HG02981 (cell line): Measurements from ENCODE around the gene DOCK1.
A peak's percentile ranks its signal among the peaks of the same experiment; 100 is the strongest.

Experiments
- ATAC-seq: cut with Tn5 transposase; IDR thresholded peaks from one replicate; pipeline ENCODE4 v1.9.1; 2021; ENCODE audit warnings: mild to moderate bottlenecking, moderate library complexity; ENCODE audit not compliant: unreplicated experiment

The DOCK1 gene

DNA sequence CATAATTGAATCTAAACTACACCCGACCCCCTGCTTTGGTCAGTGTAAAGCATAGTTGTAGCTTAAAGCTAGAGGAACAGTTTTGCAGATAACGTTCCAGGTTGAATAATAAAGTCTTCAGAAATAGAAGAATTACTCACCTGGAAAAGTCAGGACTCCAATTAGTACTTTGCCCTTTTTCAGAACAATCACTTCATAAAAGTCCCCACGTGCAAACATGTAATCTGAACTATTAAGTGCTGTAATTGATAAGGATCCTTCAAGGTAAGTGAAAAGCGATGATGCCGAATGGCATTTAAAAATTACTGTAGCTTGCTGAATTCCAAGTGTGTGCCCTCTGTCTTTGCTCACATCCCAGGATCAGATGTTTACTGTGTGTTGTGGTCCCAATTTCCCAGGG lies 344.8 kb downstream of the DOCK1 start:
- ATAC-seq = no peak

DNA sequence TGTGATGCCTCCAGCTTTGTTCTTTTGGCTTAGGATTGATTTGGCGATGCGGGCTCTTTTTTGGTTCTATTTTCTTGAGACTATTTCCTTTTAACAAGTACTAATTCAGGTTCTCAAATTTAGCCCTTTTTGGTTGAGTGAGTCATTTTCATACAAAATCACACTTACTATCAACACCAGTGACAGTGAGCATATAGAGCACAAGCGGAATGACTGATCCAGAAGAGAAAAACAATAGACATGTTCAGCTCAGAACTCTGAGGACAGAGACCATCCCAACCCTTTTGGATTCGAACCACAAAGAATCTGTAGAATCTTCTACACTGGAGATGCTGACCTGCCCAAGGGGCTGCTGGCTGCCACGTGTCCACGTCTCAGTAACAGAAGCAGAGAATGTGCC lies 347.6 kb downstream of the DOCK1 start:
- no peak for ATAC-seq

DNA sequence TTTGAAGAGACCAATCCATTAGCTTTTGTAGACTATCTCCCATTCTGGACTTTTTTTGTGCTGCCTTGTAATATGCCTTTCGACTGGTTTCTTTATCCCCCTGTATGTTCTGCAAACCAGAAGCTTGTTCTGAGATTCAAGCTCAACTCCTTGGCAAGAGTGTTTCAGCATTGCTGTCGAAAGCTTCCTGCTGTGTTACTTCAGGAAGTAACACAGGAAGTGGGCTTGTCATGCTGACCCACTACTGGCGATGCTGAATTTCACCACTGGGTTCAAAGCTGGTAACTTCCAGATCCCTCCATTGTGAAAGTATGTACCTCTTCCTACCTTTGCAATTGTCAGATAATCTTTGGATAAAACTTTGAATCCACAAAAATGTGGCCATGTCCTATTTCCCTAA lies 349.0 kb downstream of the DOCK1 start:
- no peak for ATAC-seq

- no peak for ATAC-seq
These were observed 352.2 kb downstream of the DOCK1 start for GRCh38 chr10:127257395-127257794.

- no peak for ATAC-seq
These were observed 354.1 kb downstream of the DOCK1 start for GRCh38 chr10:127259347-127259746.

DNA sequence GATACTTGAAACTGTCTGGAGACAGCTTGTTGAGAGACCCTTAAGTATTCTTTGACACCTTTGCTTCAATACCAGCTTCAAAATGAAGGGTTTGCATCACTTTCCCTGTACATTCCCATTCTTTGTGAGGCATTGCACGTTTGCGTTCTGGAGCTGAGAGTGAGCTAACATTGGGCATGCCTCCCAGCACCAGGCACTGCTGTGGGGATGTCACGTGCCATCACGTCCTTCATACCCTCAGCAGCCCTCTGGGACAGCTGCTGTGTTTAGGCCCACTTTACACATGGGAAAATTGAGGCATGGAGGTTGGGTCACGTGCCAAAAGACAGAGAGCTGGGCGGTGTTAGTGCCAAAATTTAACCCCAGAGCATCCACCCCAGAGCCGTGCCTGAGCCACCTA lies 357.4 kb downstream of the DOCK1 start:
- no peak for ATAC-seq

- no peak for ATAC-seq
These were observed 360.1 kb downstream of the DOCK1 start for GRCh38 chr10:127265288-127265687.

DNA sequence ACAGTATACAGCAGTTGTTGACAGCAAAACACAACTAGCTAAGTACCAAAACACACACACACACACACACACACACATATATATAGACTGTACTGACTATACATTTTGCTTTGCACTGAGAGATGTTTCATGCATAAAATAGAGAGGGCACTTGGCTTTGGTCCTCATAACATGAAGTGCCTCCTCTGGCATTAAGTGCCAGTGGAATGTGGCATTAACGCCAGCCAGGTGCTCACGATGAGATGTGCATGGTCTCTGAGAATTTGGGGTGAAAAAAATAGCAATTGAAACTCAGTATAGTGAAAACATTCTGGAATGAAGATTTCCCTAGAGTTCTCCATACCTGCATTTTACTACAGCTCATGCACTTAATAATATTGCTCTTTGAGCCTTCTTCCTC lies 361.2 kb downstream of the DOCK1 start:
- ATAC-seq = no peak

GRCh38 chr10:127267442-127267841 lies 362.2 kb downstream of the DOCK1 start:
- ATAC-seq = no peak

- no peak for ATAC-seq
These were observed 366.8 kb downstream of the DOCK1 start for GRCh38 chr10:127272076-127272475.

- ATAC-seq = no peak
These were observed 370.0 kb downstream of the DOCK1 start for GRCh38 chr10:127275272-127275671.

DNA sequence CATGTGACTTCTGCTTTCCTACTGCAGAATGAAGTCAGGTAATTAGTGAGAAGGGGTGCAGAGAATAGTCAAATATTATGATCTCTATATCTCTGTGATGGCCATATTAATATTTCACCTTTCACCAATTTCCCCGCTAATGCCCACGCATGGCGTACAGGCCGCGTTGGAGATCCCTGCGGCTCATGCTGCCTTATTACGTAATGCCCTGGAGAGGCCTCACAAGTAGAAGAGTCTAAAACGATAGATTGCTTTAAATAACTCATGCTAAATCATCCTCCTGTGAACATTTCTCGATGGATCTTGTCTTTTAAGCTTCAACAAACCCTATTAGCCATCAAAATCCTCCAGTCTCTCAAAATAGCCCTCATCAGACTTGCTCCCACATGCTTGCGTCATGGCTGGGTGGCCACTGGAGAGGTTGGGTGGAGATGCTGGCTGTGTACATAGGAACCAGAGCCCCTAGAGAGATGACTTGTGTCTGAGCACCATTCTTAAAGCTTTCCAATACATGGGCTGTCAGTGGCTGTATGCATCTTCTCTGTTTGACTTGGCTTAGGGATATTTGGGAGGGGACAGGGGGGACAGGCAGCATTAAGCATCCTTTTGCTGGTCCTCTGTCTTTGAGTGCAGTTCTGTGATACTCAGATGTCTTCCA lies 370.7 kb downstream of the DOCK1 start:
- no peak for ATAC-seq

DNA sequence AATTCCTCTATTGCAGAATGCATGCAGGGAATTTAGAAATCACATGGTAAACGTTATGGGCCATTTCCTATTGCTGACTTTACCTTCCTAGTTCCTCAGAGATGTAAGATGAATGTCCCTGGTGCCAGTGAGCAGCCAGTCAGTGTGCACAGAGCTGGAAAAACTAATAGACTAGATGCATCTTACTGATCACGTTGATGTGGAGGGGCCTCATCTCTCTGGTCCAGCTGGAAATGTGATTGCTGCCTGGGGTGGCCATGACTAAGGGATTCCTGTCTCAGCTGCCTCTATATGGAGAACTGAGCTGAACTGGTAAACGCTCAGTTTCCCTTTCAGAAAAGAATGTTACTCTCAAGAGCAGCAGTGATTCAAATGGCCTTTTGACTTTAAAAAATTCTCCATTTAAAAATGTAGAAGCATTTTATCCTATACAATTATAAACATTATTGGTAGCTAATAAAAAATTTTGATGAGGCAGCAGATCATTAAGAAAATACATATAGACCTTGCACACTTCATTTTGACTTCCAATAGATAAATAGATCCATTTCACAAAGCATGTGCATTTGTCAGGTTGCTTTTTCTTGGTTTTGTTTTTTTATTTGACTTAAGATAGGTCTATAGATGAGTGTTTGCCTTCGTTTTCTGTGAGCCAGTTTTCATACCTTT lies 371.7 kb downstream of the DOCK1 start:
- no peak for ATAC-seq

- no peak for ATAC-seq
These were observed 372.8 kb downstream of the DOCK1 start for GRCh38 chr10:127278001-127278400.

DNA sequence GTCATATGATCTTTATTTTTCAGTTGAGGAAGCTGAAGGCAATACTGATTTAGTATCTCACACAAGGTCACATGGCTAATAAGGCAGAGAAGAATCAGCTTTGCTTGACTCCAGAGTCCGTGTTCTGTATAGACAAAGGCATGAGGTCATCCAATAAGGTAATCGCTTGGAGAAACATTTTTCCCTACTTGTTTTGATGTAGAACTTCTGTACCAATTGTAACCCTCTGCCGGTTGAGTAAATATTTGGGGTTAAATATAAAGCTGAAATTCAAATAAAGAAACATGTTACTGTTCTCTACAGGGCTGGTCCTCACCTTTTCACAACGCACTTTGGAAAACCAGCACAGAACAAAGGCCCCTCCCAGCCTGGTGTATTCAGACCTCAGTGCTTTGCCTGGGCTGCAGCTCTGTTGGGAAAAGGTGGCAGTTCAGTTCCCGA lies 374.1 kb downstream of the DOCK1 start:
- ATAC-seq = no peak

GRCh38 chr10:127280446-127280845 lies 375.2 kb downstream of the DOCK1 start:
- no peak for ATAC-seq

DNA sequence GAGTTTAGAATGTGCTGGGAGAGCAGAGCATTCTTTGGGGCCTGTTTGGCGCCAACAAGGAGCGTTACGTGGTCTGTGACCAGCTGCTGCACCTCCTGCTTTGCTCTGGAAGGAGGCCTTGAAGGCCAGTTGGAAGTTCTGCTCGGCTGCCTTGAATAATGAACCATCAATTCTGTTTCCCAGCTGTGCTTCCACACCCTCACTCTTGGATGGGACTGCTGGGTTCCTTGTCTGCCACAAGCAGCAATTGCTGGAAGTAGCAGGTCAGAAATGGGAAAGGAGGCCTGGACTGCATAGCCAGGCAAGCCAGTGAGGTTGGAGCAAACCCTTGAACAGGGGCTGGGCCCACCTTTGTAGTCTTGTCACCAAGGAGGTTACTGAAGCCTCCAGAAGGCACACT lies 377.8 kb downstream of the DOCK1 start:
- no peak for ATAC-seq

DNA sequence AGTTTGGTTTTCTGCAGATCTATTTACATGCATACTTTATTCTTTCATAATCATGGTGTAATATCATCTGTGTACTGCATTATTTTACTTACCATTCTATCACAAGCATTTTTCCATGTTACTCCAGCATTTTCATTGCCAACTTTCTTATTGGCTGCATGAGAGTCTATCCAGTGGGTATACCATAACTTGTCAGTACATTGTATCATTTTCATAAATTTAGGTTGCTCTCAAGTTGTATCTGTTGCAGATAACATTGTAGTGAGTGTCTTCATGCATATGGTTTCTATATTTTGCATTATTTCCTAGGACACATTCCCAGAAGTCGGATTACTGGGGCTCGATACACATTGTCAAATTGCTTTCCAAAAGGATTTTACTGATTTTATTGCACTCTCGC lies 378.3 kb downstream of the DOCK1 start:
- no peak for ATAC-seq

DNA sequence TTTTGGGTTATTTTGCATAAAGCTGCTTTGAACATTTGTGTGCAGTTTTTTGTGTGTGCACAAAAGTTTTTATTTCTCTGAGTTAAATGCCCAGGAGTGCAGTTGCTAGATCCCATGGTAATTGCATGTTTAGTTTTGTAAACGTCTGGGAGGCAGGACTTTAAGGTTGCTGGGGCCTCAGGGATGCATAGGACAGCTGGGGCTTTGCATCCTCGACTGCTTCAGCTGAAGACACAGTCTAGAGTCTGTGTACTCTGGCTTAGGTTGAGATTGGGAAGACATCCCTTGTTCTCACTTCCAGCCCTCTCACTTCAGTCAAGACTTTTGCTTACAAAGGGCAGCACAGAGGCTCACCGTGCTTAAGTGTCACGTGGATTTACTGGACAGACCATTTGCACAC lies 385.6 kb downstream of the DOCK1 start:
- no peak for ATAC-seq

DNA sequence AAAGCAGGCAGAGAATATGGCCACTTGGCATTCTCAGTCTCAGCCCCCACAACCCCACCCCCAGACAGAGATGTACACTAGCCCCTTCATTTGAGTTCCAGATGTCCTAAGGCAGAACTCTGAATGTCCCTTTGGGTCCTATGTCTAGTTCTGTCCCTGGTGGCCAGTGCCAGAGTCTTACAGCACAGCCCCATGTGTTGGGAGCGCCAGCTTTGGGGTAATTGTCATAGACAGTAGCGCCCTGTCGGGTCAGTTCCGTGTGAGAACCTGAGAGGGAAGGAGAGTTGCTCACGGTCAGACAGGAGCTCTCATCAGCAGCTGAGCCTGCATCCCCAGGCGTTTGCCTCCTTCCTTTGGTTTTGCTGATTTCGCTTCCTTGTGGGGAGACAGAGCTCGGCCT lies 386.1 kb downstream of the DOCK1 start:
- no peak for ATAC-seq

GRCh38 chr10:127292888-127293287 lies 387.7 kb downstream of the DOCK1 start:
- no peak for ATAC-seq

- ATAC-seq = peak; percentile 70
These were observed 388.4 kb downstream of the DOCK1 start for GRCh38 chr10:127293640-127294039.

DNA sequence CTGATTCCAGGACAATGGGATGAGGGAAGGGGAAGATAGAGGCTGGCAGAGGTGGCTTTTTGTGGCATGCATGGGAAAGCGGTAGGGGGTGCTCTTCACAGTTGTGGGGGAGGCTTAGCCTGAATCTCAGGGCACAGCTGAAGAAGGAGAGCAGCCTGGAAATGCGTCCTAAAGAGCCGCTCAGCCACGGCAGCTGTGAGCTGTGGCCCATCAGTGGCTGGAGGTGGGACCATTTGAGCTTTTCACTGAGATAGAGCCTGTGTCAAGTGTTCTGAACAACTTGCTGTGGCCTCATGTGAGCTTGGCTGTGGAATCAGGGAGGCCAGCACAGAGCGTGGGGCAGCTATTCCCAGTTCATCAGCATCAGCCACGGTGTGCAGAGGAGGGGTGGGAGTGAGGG lies 391.5 kb downstream of the DOCK1 start:
- ATAC-seq = no peak
